GM21619 (cell line): ENCODE data around the gene IQGAP2.
A peak's percentile ranks its signal among the peaks of the same experiment; 100 is the strongest.
"Not testable (repeated sequence)": the region's sequence is repeated elsewhere in the genome, so short reads cannot be mapped to it uniquely, and the experiment has no call there.

Source experiments
- ATAC-seq: cut with Tn5 transposase; IDR thresholded peaks from one replicate; pipeline ENCODE4 v1.9.1; 2021; ENCODE audit not compliant: unreplicated experiment

The IQGAP2 gene

GRCh38 chr5:76535577-76535976 lies 132.5 kb downstream of the IQGAP2 start:
- no peak for ATAC-seq

- ATAC-seq = no peak
These were observed 134.0 kb downstream of the IQGAP2 start for GRCh38 chr5:76537073-76537543.

- no peak for ATAC-seq
These were observed 139.2 kb downstream of the IQGAP2 start for GRCh38 chr5:76542241-76542640.

GRCh38 chr5:76542887-76543690 lies 140.0 kb downstream of the IQGAP2 start:
- ATAC-seq = no peak

- ATAC-seq = peak; percentile 43
These were observed 141.3 kb downstream of the IQGAP2 start for GRCh38 chr5:76544268-76544926.

- no peak for ATAC-seq
These were observed 142.1 kb downstream of the IQGAP2 start for GRCh38 chr5:76545184-76545583.

- ATAC-seq = no peak
These were observed 143.5 kb downstream of the IQGAP2 start for GRCh38 chr5:76546497-76547102.

- ATAC-seq = peak; percentile 68
These were observed 144.3 kb downstream of the IQGAP2 start for GRCh38 chr5:76547242-76547890.

- no peak for ATAC-seq
These were observed 144.9 kb downstream of the IQGAP2 start for GRCh38 chr5:76547891-76548524.

GRCh38 chr5:76548525-76549229 lies 145.6 kb downstream of the IQGAP2 start:
- no peak for ATAC-seq

GRCh38 chr5:76550881-76551280 lies 147.8 kb downstream of the IQGAP2 start:
- ATAC-seq = not testable (repeated sequence)

- ATAC-seq = no peak
These were observed 149.5 kb downstream of the IQGAP2 start for GRCh38 chr5:76552546-76552945.

GRCh38 chr5:76553251-76553650 lies 150.2 kb downstream of the IQGAP2 start:
- ATAC-seq = no peak

- ATAC-seq = no peak
These were observed 152.0 kb downstream of the IQGAP2 start for GRCh38 chr5:76555114-76555513.

GRCh38 chr5:76555717-76556116 lies 152.6 kb downstream of the IQGAP2 start:
- no peak for ATAC-seq

- peak; percentile 96 for ATAC-seq
These were observed 153.6 kb downstream of the IQGAP2 start for GRCh38 chr5:76556511-76557221.

GRCh38 chr5:76560952-76561891 lies 158.1 kb downstream of the IQGAP2 start:
- no peak for ATAC-seq

GRCh38 chr5:76561959-76562358 lies 158.9 kb downstream of the IQGAP2 start:
- no peak for ATAC-seq

- no peak for ATAC-seq
These were observed 161.9 kb downstream of the IQGAP2 start for GRCh38 chr5:76565009-76565408.
